Measurements from ENCODE around the gene URM1. TPM values are rescaled to one million over a fixed set of nuclear protein-coding genes. Genes with fewer than 3 reads are reported as not detected.

Gene URM1
- total RNA-seq, 1 donor from 2014 or later, result 73.2 TPM

GRCh38 chr9:128365525-128365924 is 5.6 kb upstream of the URM1 start:
- Mint-ChIP-seq H3K27me3 (ENCODE audit: low read depth) (peaks cover 3% of the 10 kb centered on the region), H3K27ac (ENCODE audit: unreplicated experiment) (peak overlapping the region; percentile 99), H3K4me3 (peak overlapping the region; percentile 92), H3K36me3 (ENCODE audit: low read depth) (no peaks in the 10 kb centered on the region), H3K9me3 (no peaks in the 10 kb centered on the region), H3K4me1 (peaks cover 61% of the 10 kb centered on the region)
- no peak for DNase-seq (ENCODE audit: low read depth, low spot score)
- TF ChIP-seq CTCF (conservative IDR thresholded peaks at IDR 0.05), result no peak

GRCh38 chr9:128369024-128369706 is 2.0 kb upstream of the URM1 start:
- peaks cover 3% of the 10 kb centered on the region for H3K27me3 Mint-ChIP-seq (ENCODE audit: low read depth)
- DNase-seq (ENCODE audit: low read depth, low spot score), result no peak
- H3K4me3 Mint-ChIP-seq, result peak overlapping the region; percentile 99
- H3K36me3 Mint-ChIP-seq (ENCODE audit: low read depth), result no peaks in the 10 kb centered on the region
- H3K27ac Mint-ChIP-seq (ENCODE audit: unreplicated experiment), result no peak overlapping the region
- H3K4me1 Mint-ChIP-seq, result peaks cover 63% of the 10 kb centered on the region
- no peaks in the 10 kb centered on the region for H3K9me3 Mint-ChIP-seq
- TF ChIP-seq CTCF (conservative IDR thresholded peaks at IDR 0.05), result no peak

- Mint-ChIP-seq H3K27ac (ENCODE audit: unreplicated experiment) (peak overlapping the region; percentile 97), H3K9me3 (no peaks in the 10 kb centered on the region), H3K4me1 (peaks cover 55% of the 10 kb centered on the region), H3K27me3 (ENCODE audit: low read depth) (no peaks in the 10 kb centered on the region), H3K4me3 (peak overlapping the region; percentile 99), H3K36me3 (ENCODE audit: low read depth) (no peaks in the 10 kb centered on the region)
- no peak for TF ChIP-seq CTCF (conservative IDR thresholded peaks at IDR 0.05)
- DNase-seq (ENCODE audit: low read depth, low spot score), result no peak
These were observed 815 bp upstream of the URM1 start for GRCh38 chr9:128370367-128370751.

- TF ChIP-seq CTCF (conservative IDR thresholded peaks at IDR 0.05), result no peak
These were observed 500 bp downstream of the URM1 start for GRCh38 chr9:128371630-128372117.

GRCh38 chr9:128372188-128372641 is 1.0 kb downstream of the URM1 start:
- no peak for DNase-seq (ENCODE audit: low read depth, low spot score)
- H3K27ac Mint-ChIP-seq (ENCODE audit: unreplicated experiment), result peak overlapping the region; percentile 92

More at GRCh38 chr9:128371630-128372117, 500 bp downstream of the URM1 start:
- peaks cover 47% of the 10 kb centered on the region for H3K4me1 Mint-ChIP-seq
- H3K27me3 Mint-ChIP-seq (ENCODE audit: low read depth), result no peaks in the 10 kb centered on the region
- no peaks in the 10 kb centered on the region for H3K9me3 Mint-ChIP-seq
- H3K4me3 Mint-ChIP-seq, result peak overlapping the region; percentile 99
- no peak for DNase-seq (ENCODE audit: low read depth, low spot score)
- no peaks in the 10 kb centered on the region for H3K36me3 Mint-ChIP-seq (ENCODE audit: low read depth)
- H3K27ac Mint-ChIP-seq (ENCODE audit: unreplicated experiment), result peak overlapping the region; percentile 92

More at GRCh38 chr9:128372188-128372641, 1.0 kb downstream of the URM1 start:
- TF ChIP-seq CTCF (conservative IDR thresholded peaks at IDR 0.05), result no peak
- Mint-ChIP-seq H3K27me3 (ENCODE audit: low read depth) (no peaks in the 10 kb centered on the region), H3K4me3 (peak overlapping the region; percentile 99), H3K36me3 (ENCODE audit: low read depth) (no peaks in the 10 kb centered on the region), H3K4me1 (peaks cover 41% of the 10 kb centered on the region), H3K9me3 (no peaks in the 10 kb centered on the region)

All from neural crest cell (in vitro differentiated cells).